Eye (tissue), 1 donor: ENCODE results near the gene STARD3.
"Not testable (repeated sequence)": the region's sequence is repeated elsewhere in the genome, so short reads cannot be mapped to it uniquely, and the experiment has no call there.

Source experiments
- DNase-seq: peaks from one replicate; pipeline ENCODE4 v3.0.0-alpha.2; 2015

STARD3 gene

DNA sequence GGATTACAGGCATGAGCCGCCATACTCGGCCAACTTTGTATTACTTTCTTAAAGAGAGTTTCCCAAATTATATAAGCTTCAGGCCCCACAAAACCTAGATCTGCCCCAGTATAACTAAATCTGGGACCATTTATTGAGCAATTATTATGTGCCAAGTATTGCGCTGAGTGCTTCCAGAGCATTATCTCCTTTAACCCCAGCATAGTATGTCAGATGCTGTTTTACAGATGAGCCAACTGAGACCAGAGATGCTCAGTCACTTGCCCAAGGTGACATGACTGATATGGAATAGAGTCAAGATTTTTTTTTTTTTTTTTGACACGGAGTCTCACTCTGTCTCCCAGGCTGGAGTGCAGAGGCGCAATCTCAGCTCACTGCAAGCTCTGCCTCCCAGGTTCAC lies 61.0 kb downstream of the STARD3 start:
- no peak for DNase-seq

GRCh38 chr17:39699157-39699817 lies 62.3 kb downstream of the STARD3 start:
- DNase-seq, result peak; percentile 36

DNA sequence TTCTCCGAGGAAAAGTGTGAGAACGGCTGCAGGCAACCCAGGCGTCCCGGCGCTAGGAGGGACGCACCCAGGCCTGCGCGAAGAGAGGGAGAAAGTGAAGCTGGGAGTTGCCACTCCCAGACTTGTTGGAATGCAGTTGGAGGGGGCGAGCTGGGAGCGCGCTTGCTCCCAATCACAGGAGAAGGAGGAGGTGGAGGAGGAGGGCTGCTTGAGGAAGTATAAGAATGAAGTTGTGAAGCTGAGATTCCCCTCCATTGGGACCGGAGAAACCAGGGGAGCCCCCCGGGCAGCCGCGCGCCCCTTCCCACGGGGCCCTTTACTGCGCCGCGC lies 62.8 kb downstream of the STARD3 start, which contains the start of gene ERBB2:
TSS of gene ERBB2 (plus strand) at position 247 of the 330 bp plus-strand sequence. CDS start 175 bp downstream, outside the sequence.
- DNase-seq, result peak; percentile 90

GRCh38 chr17:39700148-39700987 lies 63.4 kb downstream of the STARD3 start:
- DNase-seq, result peak; percentile 87

- DNase-seq, result no peak
Measured at GRCh38 chr17:39701012-39701783, 64.3 kb downstream of the STARD3 start.

DNA sequence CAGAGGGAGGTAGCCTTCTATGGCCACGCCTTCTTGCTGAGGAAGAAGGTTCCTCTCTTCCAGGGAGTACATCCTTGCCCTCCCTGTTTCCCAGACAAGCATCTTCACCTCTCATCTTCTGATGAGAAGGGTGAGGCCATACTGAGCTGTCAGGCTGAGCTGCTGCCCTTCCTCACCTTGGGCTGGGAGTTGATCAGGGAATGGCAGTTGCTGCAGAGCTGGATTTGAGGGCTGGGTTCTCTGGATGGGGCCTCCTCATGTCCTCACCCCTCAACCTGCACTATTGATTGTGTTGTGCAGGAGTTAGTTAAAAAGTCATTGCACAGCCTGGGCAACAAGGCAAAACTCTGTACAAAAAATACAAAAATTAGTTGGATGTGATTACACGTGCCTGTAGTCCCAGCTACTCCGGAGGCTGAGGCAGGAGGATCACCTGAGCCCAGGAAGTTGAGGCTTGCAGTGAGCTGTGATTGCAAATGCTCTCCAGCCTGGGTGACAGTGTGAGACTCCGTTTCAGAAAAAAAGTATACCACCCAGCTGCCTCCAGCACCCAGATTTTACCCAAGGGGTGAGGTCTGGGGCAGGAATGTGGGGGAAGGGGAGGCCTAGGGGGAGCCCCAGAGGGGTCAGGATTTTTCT lies 65.0 kb downstream of the STARD3 start:
- no peak for DNase-seq

DNA sequence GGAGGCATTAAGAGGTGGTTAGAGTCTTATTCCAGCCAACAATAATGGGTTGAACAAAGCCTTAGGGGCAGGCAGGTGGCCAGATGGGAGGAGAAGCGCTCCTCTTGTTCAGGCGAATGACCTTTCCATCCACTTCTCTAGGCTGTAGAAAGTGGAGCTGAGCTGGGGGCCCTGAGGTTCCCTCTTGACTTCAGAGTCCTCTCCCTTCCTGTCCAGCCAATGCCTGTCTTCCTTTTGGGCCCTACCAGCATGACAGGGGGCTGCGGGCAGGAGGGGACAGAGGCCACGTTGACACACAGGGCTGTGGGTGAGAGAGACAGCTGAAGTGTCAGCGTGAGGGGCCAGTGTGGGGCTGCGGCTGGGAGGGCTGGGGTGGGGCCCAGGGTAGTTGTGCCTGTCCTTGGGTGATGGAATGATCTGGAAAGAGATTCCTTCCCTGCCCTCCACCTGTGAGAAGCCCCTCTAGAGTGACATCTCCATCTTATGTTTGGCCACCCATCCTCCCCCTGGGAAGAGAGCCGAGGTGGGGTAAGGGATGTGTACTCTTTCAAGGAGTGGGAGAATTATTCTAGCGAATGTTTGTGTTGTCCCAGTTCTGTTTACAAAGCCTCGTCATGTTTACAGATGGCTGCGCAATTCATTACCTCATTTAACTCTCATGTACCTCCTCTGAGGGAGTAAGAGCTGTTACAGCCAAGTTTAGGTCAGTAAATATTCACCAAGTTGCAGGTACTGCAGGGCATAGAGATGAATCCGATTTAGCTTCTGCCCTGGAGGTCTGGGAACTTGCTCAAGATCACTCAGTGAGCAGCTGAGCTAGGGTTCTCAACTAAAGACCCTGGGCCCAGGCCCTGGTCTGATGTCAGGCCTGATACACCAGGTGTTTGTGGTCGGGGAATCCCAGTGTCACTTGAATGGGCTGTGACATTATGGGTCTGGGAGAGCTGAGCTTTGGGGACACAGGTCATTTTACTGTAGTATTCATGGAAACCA lies 66.3 kb downstream of the STARD3 start:
- no peak for DNase-seq

DNA sequence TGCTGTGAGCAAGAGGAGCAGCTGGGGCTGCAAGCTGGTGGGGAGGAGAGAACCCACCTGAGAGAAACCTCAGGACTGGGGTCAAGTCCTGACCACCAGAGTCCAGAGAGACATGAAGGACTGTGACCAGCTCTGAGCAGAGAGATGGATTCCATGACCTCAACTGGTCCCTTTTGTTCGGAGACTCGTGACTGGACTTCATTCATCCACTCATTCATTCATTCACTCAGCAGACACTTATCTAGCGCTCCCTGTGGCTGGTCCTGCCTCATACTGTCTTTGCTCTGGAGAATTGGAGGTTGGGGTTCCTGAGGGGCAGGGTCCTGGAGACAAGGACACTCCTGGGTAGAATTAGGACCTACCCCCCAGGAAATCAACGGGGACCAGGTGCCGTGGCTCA lies 67.0 kb downstream of the STARD3 start:
- DNase-seq, result no peak

DNA sequence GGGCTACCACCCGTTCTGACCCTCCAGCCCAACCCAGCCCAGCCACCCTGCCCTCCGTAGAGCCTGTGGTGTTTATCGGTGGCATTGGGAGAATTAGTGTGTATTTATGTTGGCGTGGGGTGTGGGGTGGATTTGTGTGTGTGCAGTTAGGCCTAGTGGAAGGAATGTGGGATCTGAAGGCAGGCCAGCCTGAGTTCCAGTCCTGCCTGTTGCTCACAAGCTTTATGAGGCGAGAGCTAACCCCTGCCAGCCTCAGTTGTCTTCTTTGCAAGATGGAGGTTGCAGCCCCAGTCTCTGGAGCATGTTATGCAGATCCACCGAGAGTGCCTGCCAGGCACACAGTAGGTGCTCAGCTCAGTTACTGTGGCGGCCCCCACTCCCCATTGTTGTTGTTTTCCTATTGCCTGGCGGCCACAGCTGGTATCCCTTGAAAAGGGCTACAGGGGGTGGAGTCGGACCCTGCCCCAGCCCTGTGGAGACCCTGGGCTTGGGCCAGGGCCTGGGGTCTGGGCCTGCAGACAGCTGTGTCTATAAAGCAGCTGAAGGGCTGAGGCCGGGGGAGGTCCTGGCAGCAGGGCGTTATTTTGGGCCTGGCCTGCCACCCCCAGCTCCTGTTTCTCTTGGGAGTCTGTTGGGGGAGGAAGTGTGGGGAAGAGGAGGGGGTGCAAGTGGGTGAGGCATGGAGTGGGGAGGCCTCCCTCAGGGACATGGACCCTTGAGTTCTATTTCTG lies 68.0 kb downstream of the STARD3 start:
- no peak for DNase-seq

DNA sequence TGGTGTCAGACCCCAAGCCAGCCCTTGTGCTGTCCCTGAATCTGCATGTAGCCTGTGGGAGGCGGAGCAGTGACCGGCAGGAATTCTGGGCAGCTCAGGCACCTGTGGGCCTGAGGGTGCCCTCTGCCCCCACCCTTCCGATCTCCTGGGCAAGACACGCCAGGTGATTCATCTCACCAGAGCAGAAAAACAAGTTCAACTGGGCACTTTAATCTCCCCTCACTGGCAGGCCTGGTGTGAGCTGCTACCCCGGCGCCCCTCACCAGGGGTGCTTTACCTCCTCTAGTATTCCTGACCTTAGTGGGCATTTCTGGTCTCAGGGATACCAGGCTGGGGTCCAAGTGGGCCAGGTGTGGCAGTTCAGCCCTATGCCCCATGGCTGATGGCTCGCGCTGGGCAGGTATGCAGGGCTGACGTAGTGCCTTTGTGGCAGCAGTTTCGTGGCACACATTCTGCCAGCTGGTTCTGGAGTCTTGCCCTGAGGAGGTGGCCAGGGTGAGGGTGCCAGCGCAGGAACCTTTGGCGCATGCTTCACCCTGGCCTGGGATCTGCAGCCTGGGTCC lies 68.9 kb downstream of the STARD3 start:
- no peak for DNase-seq

- DNase-seq, result no peak
Measured at GRCh38 chr17:39706383-39706782, 69.4 kb downstream of the STARD3 start.

- no peak for DNase-seq
Measured at GRCh38 chr17:39706921-39707337, 70.0 kb downstream of the STARD3 start.

DNA sequence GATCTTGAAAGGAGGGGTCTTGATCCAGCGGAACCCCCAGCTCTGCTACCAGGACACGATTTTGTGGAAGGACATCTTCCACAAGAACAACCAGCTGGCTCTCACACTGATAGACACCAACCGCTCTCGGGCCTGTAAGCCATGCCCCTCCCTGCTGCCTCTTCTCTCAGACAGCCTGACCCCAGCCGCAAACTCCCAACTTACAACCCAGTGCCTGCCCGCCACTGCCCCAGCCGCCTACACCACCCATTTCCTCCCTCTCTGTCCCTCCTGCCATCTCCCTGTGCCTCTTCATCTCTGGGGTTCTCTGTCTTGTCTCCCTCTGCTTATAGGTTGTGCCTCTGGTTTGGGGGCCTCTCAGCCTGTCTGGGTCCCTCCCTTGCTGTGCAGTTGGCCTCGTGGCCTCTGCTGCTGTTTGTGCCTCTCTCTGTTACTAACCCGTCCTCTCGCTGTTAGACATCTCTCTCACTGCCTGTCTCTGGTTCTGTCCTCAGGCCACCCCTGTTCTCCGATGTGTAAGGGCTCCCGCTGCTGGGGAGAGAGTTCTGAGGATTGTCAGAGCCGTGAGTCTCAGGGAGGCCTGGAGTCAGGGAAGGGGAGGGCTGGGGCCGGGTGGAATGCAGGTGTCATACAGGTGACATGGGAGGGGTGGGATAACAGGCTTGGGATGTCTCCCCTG lies 72.5 kb downstream of the STARD3 start:
- DNase-seq, result no peak

- DNase-seq, result no peak
Measured at GRCh38 chr17:39709998-39710964, 73.3 kb downstream of the STARD3 start.

DNA sequence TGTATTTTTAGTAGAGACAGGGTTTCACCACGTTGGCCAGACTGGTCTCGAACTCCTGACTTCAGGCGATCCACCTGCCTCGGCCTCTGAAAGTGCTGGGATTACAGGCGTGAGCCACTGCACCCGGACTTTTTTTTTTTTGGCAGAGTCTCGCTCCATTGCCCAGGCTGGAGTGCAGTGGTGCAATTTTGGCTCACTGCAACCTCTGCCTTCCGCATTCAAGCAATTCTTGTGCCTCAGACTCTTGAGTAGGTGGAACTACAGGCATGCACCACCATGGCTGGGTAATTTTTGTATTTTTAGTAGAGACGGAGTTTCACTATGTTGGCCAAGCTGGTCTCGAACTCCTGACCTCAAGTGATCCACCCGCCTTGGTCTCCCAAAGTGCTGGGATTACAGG lies 74.1 kb downstream of the STARD3 start:
- DNase-seq, result not testable (repeated sequence)

- no peak for DNase-seq
Measured at GRCh38 chr17:39711851-39712250, 74.9 kb downstream of the STARD3 start.
